Stimulated activated naive CD8-positive, alpha-beta T cell treated with anti-CD3 and anti-CD28 coated beads, Interleukin-15, Interleukin-2, amounts not matched to agents 100 U/mL and 50 U/mL, for 24 hours (primary cell): ENCODE results near the gene TAS2R1.

Source experiments
- ATAC-seq: fragments of 150-1000 bp; cut with Tn5 transposase; one replicate; pipeline ENCODE4 v1.10.0; 2021
- DNase-seq: peaks from one replicate; pipeline ENCODE4 v3.0.0; 2021

The TAS2R1 gene, protein sequence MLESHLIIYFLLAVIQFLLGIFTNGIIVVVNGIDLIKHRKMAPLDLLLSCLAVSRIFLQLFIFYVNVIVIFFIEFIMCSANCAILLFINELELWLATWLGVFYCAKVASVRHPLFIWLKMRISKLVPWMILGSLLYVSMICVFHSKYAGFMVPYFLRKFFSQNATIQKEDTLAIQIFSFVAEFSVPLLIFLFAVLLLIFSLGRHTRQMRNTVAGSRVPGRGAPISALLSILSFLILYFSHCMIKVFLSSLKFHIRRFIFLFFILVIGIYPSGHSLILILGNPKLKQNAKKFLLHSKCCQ

GRCh38 chr5:9630251-9630650 lies at the start of gene TAS2R1:
TAS2R1 (minus strand) TSS chr5:9630351; CDS start chr5:9630032, 319 bp downstream.
- no peak for DNase-seq
- ATAC-seq = no peak

- ATAC-seq (no peak), DNase-seq (no peak)
Observed at GRCh38 chr5:9670371-9670770, 40.2 kb upstream of the TAS2R1 start.

DNA sequence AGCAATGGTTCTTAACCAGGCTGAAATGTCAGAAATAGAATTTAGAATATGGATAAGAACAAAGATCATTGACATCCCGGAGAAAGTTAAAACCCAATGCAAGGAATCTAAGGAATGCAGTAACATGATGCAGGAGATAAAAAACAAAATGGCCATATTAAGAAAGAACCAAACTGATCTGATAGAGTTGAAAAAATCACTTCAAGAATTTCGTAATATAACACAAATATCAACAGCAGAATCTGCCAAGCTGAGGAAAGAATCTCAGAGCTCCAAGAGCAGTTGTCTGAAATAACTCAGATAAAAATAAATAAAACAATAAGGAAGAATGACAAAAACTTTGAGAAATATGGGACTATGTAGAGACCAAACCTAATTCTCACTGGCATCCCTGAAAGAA lies 37.8 kb upstream of the TAS2R1 start:
- DNase-seq = no peak
- no peak for ATAC-seq

DNA sequence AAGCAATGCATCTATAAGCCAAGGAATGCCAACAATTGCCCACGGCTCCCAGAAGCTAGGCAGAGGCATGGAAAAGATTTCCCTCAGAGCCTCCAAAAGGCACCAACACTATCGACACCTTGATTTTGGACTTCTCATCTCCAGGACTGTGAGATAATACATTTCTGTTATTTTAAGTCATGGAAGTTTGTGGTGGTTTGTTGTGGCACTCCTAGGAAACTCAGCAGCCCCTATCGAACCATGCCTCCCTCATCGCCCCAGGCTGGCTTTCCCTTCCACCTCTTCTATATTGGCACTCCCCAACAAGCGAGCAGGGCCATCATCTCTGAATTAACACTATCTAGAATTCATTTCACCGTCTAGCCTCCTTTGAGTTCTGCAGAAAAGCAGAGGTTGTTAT lies 33.7 kb upstream of the TAS2R1 start:
- no peak for ATAC-seq
- DNase-seq = no peak

- no peak for DNase-seq
- no peak for ATAC-seq
Observed at GRCh38 chr5:9661316-9662015, 31.3 kb upstream of the TAS2R1 start.

GRCh38 chr5:9658706-9659105 lies 28.6 kb upstream of the TAS2R1 start:
- DNase-seq (no peak), ATAC-seq (no peak)

- DNase-seq (no peak), ATAC-seq (no peak)
Observed at GRCh38 chr5:9657819-9658218, 27.7 kb upstream of the TAS2R1 start.

DNA sequence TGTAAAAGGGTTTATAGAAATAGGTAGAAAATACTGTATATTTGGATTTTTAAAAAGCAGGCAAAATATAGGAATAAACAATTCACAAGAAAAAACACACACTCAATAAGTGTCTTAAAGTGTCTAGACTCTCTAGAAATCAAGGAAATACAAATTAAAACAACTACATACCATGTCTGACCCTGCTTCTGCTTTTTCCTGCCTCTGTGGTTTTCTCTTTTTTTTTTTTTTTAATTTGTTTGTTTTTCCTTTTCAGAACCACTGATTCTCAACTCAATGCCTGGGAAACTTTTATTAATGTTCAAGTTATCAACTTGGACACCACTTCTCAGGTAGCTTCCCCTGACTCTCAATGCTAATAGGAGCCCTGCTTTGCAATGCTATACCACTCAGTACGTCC lies 25.5 kb upstream of the TAS2R1 start:
- no peak for DNase-seq

DNA sequence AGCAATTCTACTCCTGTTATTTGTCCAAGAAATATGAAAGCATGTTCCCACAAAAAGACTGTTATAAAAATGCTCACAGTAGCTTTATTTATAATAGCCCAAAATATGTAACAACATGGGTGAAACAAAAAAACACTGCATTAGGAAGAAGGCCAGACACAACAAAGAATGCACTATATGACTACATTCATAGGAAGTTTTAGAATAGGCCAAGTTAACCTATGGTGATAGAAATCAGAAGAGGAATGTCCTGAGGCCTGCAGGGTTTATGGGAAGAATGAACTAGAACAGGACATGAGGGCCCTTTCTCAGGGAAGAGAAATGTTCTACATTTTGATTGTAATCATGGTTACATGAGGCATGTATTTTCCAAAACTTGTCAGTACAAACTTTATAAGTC lies 24.7 kb upstream of the TAS2R1 start:
- DNase-seq (no peak), ATAC-seq (no peak)

More for the DNA sequence above, 25.5 kb upstream of the TAS2R1 start:
- no peak for ATAC-seq

- DNase-seq (no peak), ATAC-seq (no peak)
Observed at GRCh38 chr5:9653811-9654210, 23.7 kb upstream of the TAS2R1 start.

DNA sequence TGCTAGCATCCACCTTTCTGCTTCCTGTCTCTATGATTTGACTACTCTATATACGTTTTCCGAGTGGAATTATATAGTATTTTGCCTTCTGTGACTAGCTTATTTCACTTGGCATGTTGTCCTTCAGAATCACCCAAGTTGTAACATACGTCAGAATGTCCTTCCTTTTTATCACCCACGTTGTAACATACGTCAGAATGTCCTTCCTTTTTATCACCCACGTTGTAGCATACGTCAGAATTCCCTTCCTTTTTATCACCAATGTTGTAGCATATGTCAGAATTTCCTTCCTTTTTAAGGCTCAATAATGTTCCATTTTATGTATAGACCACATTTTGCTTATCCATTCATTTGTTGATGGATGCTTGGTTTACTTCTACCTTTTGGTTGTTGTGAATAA lies 22.9 kb upstream of the TAS2R1 start:
- DNase-seq = no peak
- ATAC-seq = no peak

GRCh38 chr5:9652295-9652694 lies 22.1 kb upstream of the TAS2R1 start:
- ATAC-seq = no peak
- DNase-seq = no peak

DNA sequence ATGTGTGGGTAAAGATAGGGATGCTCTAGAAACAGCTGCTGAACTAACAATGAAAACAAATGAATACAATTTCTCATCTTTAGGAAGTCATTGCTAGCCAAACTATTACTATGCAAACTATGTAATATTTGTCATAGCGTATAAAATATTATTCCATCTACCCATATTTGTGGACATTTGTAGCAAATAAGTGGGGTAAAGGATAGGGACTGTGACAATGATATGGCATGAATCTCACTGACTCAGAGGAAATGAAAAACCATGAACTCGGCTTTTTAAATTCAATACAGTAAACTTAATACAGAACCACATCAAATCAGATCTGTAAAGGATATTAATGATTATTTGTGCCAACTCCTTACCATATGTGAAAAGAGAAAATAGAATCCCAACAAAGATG lies 16.7 kb upstream of the TAS2R1 start:
- ATAC-seq = no peak
- DNase-seq = no peak

- ATAC-seq (no peak), DNase-seq (no peak)
Observed at GRCh38 chr5:9644630-9645029, 14.5 kb upstream of the TAS2R1 start.

- DNase-seq = no peak
- no peak for ATAC-seq
Observed at GRCh38 chr5:9642621-9643020, 12.5 kb upstream of the TAS2R1 start.

DNA sequence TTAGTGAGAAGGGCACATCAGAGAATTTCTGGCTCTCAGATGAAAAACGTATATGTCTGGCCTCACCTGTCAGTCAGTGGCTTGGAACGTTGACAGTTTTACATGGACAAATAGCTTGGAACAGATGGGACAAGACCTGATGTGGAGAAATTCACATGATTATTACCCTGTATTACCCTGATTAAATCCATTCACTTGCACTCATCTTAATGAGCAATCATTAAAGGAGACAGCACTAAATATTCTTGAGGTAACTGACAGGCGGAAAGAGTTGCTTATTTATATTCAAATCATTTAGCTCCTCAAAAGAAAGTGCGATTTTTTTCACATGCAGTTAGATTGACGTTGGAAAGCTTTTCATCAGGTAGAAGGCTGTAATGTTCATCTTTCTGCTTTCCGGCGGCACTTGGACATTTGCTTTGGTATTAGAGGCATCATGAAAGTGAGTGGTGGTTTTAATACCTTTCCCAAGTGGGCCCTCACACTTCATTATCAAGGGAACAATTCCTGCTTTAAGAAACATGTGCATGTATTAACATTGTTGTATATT lies 11.7 kb upstream of the TAS2R1 start:
- no peak for ATAC-seq
- DNase-seq = no peak

DNA sequence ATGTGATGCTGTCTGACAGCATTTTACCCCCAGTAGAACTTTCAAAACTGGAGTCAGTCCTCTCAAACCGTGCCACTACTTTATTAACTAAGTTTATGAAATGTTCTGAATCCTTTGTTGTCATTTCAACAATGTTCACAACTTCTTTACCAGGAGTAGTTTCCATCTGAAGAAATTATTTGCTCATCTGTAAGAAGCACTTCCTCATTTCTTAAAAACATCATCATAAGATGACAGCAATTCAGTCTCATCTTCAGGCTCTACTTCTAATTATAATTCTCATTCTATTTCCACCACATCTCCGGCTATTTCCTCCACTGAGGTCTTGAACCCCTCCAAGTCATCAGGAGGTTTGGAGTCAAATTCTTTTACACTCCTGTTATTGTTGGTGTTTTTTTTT lies 2.3 kb upstream of the TAS2R1 start:
- DNase-seq = no peak

DNA sequence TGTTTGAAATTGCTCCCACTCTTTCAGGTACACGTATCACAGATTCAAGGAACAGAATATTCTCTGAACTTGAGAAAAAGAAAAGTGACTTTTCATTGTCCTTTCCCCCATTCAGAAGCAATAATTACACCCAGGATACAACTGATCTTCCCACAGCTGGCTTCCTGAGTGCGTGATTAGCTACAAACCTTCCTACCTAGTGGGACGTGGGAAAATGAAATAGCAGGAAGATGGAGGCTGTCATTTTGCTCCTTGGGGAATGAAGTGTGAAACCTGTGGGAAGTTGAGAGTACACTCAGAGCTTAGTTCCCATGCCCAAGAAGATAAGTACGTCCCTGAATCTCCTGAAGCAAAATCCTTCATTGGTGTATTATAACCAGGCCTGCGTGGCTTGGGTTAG lies 2.6 kb downstream of the TAS2R1 start:
- DNase-seq (no peak), ATAC-seq (no peak)

More for the DNA sequence above, 2.3 kb upstream of the TAS2R1 start:
- ATAC-seq = no peak

- no peak for DNase-seq
- no peak for ATAC-seq
Observed at GRCh38 chr5:9626955-9627354, 3.2 kb downstream of the TAS2R1 start.

DNA sequence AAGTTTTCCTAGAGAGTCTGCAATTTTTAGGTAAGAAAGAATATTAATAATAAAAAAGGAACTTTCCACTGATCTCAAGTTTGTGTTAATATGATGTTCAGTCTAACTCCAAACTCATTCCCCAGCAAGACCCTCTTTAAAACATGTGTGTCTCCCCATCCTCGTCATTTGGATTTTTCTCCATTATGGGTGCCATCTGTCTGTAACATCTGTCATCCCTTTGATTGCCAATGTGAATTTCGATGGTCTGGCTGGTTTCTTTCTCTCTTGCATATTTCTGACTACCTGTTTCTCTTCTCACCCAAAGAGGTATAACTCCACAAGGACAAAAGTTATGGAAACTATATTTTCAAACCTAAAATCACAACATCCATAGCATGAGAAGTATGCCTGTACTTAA lies 4.4 kb downstream of the TAS2R1 start:
- DNase-seq (no peak), ATAC-seq (no peak)

GRCh38 chr5:9625286-9625685 lies 4.9 kb downstream of the TAS2R1 start:
- ATAC-seq (no peak), DNase-seq (no peak)

DNA sequence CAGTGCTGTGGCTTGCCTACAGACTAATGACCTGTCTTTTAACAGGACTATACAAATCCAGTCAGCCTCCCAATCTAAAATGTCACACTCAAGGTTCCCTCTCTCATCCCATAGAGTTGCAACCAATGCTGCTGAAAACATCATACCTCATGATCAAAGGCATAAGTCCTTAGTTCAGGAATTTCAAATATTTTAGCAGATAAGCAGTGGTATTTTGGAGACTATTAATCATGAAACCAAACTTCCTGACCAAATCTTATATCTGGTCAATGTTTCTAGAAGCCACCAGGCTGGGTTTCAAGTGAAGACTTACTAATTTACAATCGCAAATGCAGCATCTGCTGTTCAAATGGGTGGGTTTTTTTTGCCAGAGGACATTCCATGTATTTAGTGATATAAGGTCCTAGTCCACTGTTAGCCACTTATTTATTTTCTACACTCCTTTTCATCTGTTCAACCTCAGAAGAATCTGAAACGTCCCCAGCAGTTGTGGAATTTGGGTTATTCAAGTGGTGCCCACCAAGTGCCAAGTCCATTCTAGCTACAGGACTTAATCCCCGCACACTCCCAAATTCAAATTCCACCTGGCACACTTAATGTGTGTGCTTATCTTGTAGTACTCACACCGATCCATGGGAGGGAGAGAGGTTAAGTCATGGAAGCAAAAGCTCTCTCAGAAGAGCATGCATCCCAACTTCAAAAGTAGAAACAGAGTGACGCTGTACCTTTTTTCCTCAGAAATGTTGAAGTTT lies 5.8 kb downstream of the TAS2R1 start:
- DNase-seq (no peak), ATAC-seq (no peak)

DNA sequence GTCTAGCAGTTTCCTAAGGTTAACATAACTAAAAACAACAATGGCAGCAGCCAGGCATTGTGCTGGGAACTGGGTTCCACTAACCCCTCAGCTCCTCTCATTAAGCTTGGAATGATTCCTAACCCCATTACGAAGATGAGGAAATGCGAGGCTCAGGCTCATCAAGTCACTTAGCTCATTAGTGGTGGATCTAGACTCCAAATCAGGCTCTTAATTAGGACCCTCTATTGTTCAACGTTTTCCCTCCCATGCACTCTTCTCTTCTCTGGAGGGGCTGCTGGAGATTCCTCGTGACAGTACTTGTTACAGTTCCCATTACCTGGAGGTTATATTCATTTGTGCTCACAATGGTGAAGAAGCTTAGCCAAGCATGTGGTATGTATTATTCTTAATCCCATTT lies 6.5 kb downstream of the TAS2R1 start:
- no peak for DNase-seq
- ATAC-seq = no peak
